HepG2 (cell line): Measurements from ENCODE around the gene ARMC8. TPM values are rescaled to one million over a fixed set of nuclear protein-coding genes. Genes with fewer than 3 reads are reported as not detected.

ENCODE experiments used
- DPF2 ChIP-seq: sonication (generic); formaldehyde crosslinking; IDR thresholded peaks from 2 replicates; pipeline ENCODE4 v1.4.0; 2020; ENCODE audit warnings: mild to moderate bottlenecking, low read depth, missing genetic modification reagents, borderline replicate concordance
- FOXP1 ChIP-seq, 2 experiments: fragments of 450-650 bp in 1 of 2; IDR thresholded peaks; 2 replicates each; pipeline ENCODE4 v1.6.1; 2017 to 2018; ENCODE audit warnings: antibody characterized with exemption in 1 of 2
- NFE2L2 ChIP-seq: fragments of 150-350 bp; IDR thresholded peaks from 2 replicates; pipeline ENCODE4 v1.6.1; 2014; ENCODE audit warnings: low read length
- NFKB2 ChIP-seq: sonication (generic); formaldehyde crosslinking; IDR thresholded peaks from 2 replicates; pipeline ENCODE4 v1.4.0; 2020; ENCODE audit warnings: missing genetic modification reagents, borderline replicate concordance
- PCBP2 ChIP-seq: fragments of 200-400 bp; formaldehyde crosslinking; optimal IDR thresholded peaks from 2 replicates; pipeline ENCODE3; 2018; ENCODE audit warnings: low read length, low read depth; ENCODE audit not compliant: poor library complexity, severe bottlenecking
- RBFOX2 ChIP-seq: fragments of 200-400 bp; formaldehyde crosslinking; IDR thresholded peaks from 2 replicates; pipeline ENCODE4 v1.6.1; 2017; ENCODE audit warnings: low read depth, mild to moderate bottlenecking, low read length
- REL ChIP-seq: sonication (generic); formaldehyde crosslinking; conservative IDR thresholded peaks from 2 replicates; pipeline ENCODE4 v1.8.0; 2022; ENCODE audit warnings: mild to moderate bottlenecking, missing genetic modification reagents, moderate library complexity
- REXO4 ChIP-seq: sonication (generic); formaldehyde crosslinking; IDR thresholded peaks from 2 replicates; pipeline ENCODE4 v1.8.0; 2022; ENCODE audit warnings: missing genetic modification reagents, mild to moderate bottlenecking, borderline replicate concordance
- SP5 ChIP-seq: IDR thresholded peaks from 2 replicates; pipeline ENCODE4 v1.6.1; 2016; ENCODE audit warnings: low read depth, borderline replicate concordance
- TEAD3 ChIP-seq: optimal IDR thresholded peaks from 2 replicates; pipeline ENCODE3; 2016; ENCODE audit warnings: borderline replicate concordance
- U2AF2 ChIP-seq: fragments of 200-400 bp; formaldehyde crosslinking; IDR thresholded peaks from 2 replicates; pipeline ENCODE4 v1.6.1; 2017; ENCODE audit warnings: low read depth, mild to moderate bottlenecking, low read length
- ZBTB25 ChIP-seq: IDR thresholded peaks from 2 replicates; pipeline ENCODE4 v1.6.1; 2018; ENCODE audit warnings: missing genetic modification reagents
- ZFP62 ChIP-seq: sonication (generic); formaldehyde crosslinking; IDR thresholded peaks from 2 replicates; pipeline ENCODE4 v1.4.0; 2020; ENCODE audit warnings: missing genetic modification reagents
- ZMYM3 ChIP-seq: sonication (generic); formaldehyde crosslinking; IDR thresholded peaks from 2 replicates; pipeline ENCODE4 v1.5.1; 2020; ENCODE audit warnings: mild to moderate bottlenecking, missing genetic modification reagents
- ZNF33A ChIP-seq: sonication (generic); formaldehyde crosslinking; IDR thresholded peaks from 2 replicates; pipeline ENCODE4 v1.5.1; 2020; ENCODE audit warnings: missing genetic modification reagents, mild to moderate bottlenecking, moderate library complexity, borderline replicate concordance
- ZNF354B ChIP-seq: sonication (generic); formaldehyde crosslinking; IDR thresholded peaks from 2 replicates; pipeline ENCODE4 v1.8.0; 2022; ENCODE audit warnings: mild to moderate bottlenecking, missing genetic modification reagents
- ZNF496 ChIP-seq: sonication (generic); formaldehyde crosslinking; IDR thresholded peaks from 2 replicates; pipeline ENCODE4 v1.8.1; 2023; ENCODE audit warnings: mild to moderate bottlenecking, moderate library complexity, missing genetic modification reagents; ENCODE audit not compliant: insufficient replicate concordance
- ZNF546 ChIP-seq: sonication (generic); formaldehyde crosslinking; conservative IDR thresholded peaks from 2 replicates; pipeline ENCODE4 v1.8.1; 2023; ENCODE audit warnings: mild to moderate bottlenecking, missing genetic modification reagents
- ZNF737 ChIP-seq: sonication (generic); formaldehyde crosslinking; IDR thresholded peaks from 2 replicates; pipeline ENCODE4 v1.5.0; 2020; ENCODE audit warnings: missing genetic modification reagents, mild to moderate bottlenecking, borderline replicate concordance
- polyA plus RNA-seq, 8 experiments: library from polyadenylated mRNA; depleted of rRNA in 3 of 8; stranded (reverse) in 7 of 8; unstranded in 1 of 8; fragments of >200 nt; fragmentation: Illumina TruSeq in 4 of 8; extraction: Trizol in 4 of 8; gene quantifications; 2 replicates each; pipeline versions ENCODE4 v1.2.1 to v1.2.3, GENCODE V29; 2011 to 2016; ENCODE audit warnings: low read depth in 4 of 8, missing spikeins in 1 of 8, mixed read lengths in 1 of 8; ENCODE audit not compliant: insufficient read depth in 1 of 8
- total RNA-seq, 5 experiments: library from RNA; depleted of rRNA; stranded (reverse); fragments of >200 nt; fragmentation: Illumina TruSeq; extraction: Trizol; gene quantifications; 2 replicates each; pipeline ENCODE4 v1.2.3, GENCODE V29; 2016; ENCODE audit warnings: low read depth in 1 of 5
- TF ChIP-seq, protein P1 (sequence below): sonication (generic); formaldehyde crosslinking; IDR thresholded peaks from 2 replicates; pipeline ENCODE4 v1.8.1; 2023; ENCODE audit warnings: missing genetic modification reagents, inconsistent platforms, borderline replicate concordance
- TF ChIP-seq, protein P2 (sequence below), 2 experiments: IDR thresholded peaks; 2 replicates each; pipeline ENCODE4 v1.6.1; 2011 to 2012; ENCODE audit warnings: low read length in 2 of 2, borderline replicate concordance in 1 of 2, low read depth in 1 of 2, mild to moderate bottlenecking in 1 of 2, moderate library complexity in 1 of 2

ARMC8 gene
- total and polyA plus RNA-seq, 2 of the 13 experiments (the other 11 are each of a cell fraction or from before 2014, with no cell fraction given) = 38.9 to 55.3 TPM

GRCh38 chr3:138187296-138188012 lies at the start of gene ARMC8 (continued):
- no peak for TF ChIP-seq U2AF2
- peak; percentile 87; the same call in 1 of the 2 replicates for TF ChIP-seq NFKB2 (CRISPR knock-in tag)
- TF ChIP-seq REXO4 = no peak
- TF ChIP-seq ZNF33A (CRISPR knock-in tag) = no peak
- TF ChIP-seq ZFP62 = no peak
- TF ChIP-seq ZNF496 (CRISPR knock-in tag) = no peak
- TF ChIP-seq SP5 = 0 out of 2 replicates have a peak, but pooled peaks have one; percentile 11
- no peak for TF ChIP-seq DPF2
- TF ChIP-seq, protein P1, sequence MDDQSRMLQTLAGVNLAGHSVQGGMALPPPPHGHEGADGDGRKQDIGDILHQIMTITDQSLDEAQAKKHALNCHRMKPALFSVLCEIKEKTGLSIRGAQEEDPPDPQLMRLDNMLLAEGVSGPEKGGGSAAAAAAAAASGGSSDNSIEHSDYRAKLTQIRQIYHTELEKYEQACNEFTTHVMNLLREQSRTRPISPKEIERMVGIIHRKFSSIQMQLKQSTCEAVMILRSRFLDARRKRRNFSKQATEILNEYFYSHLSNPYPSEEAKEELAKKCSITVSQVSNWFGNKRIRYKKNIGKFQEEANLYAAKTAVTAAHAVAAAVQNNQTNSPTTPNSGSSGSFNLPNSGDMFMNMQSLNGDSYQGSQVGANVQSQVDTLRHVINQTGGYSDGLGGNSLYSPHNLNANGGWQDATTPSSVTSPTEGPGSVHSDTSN (CRISPR knock-in tag) = no peak
- TF ChIP-seq REL (CRISPR knock-in tag) = peak; percentile 82; the same call in 1 of the 2 replicates
- no peak for TF ChIP-seq NFE2L2
- TF ChIP-seq ZNF737 (CRISPR knock-in tag) = no peak
- TF ChIP-seq RBFOX2 = peak; percentile 88
- no peak for TF ChIP-seq FOXP1 (IDR thresholded peaks at IDR 0.05)
- no peak for TF ChIP-seq FOXP1 (CRISPR knock-in tag; IDR thresholded peaks at IDR 0.05)
- TF ChIP-seq TEAD3 (CRISPR knock-in tag) = peak; percentile 1
- TF ChIP-seq PCBP2 = no peak
- no peak; the same call in 1 of the 2 replicates for TF ChIP-seq ZMYM3 (CRISPR knock-in tag)
- no peak; the same call in 1 of the 2 replicates for TF ChIP-seq ZBTB25 (CRISPR knock-in tag)
- TF ChIP-seq, protein P2, sequence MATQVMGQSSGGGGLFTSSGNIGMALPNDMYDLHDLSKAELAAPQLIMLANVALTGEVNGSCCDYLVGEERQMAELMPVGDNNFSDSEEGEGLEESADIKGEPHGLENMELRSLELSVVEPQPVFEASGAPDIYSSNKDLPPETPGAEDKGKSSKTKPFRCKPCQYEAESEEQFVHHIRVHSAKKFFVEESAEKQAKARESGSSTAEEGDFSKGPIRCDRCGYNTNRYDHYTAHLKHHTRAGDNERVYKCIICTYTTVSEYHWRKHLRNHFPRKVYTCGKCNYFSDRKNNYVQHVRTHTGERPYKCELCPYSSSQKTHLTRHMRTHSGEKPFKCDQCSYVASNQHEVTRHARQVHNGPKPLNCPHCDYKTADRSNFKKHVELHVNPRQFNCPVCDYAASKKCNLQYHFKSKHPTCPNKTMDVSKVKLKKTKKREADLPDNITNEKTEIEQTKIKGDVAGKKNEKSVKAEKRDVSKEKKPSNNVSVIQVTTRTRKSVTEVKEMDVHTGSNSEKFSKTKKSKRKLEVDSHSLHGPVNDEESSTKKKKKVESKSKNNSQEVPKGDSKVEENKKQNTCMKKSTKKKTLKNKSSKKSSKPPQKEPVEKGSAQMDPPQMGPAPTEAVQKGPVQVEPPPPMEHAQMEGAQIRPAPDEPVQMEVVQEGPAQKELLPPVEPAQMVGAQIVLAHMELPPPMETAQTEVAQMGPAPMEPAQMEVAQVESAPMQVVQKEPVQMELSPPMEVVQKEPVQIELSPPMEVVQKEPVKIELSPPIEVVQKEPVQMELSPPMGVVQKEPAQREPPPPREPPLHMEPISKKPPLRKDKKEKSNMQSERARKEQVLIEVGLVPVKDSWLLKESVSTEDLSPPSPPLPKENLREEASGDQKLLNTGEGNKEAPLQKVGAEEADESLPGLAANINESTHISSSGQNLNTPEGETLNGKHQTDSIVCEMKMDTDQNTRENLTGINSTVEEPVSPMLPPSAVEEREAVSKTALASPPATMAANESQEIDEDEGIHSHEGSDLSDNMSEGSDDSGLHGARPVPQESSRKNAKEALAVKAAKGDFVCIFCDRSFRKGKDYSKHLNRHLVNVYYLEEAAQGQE (IDR thresholded peaks at IDR 0.05; ENCODE audit: borderline replicate concordance in 1 of 2, low read depth in 1 of 2, low read length in 2 of 2) = no peak
- TF ChIP-seq ZNF546 (CRISPR knock-in tag) = no peak
- TF ChIP-seq ZNF354B (CRISPR knock-in tag) = no peak
